HT-29 (cell line): ENCODE results near the gene OAS2. TPM values are rescaled to one million over a fixed set of nuclear protein-coding genes. Genes with fewer than 3 reads are reported as not detected.

Source experiments
- DNase-seq: peaks from one replicate; pipeline ENCODE4 v3.0.0-alpha.2; 2015; ENCODE audit warnings: low spot score
- total RNA-seq: library from RNA; depleted of rRNA; stranded (reverse); fragments of >200 nt; shearing (Covaris generic); gene quantifications from 2 replicates; pipeline ENCODE4 v1.2.3, GENCODE V29; 2014

OAS2 gene
- total RNA-seq, 1 experiment from 2014 or later, result 5.8 TPM

GRCh38 chr12:113019025-113019424 lies 40.7 kb downstream of the OAS2 start:
- DNase-seq, result no peak

- no peak for DNase-seq
Observed at GRCh38 chr12:113021500-113021899, 43.2 kb downstream of the OAS2 start.

GRCh38 chr12:113022563-113023297 lies 44.4 kb downstream of the OAS2 start:
- no peak for DNase-seq

GRCh38 chr12:113027726-113028125 lies 49.4 kb downstream of the OAS2 start:
- DNase-seq, result no peak

GRCh38 chr12:113030875-113031525 lies 52.7 kb downstream of the OAS2 start:
- DNase-seq, result peak; percentile 77

GRCh38 chr12:113039911-113040445 lies 61.7 kb downstream of the OAS2 start:
- DNase-seq, result no peak

GRCh38 chr12:113040722-113041171 lies 62.4 kb downstream of the OAS2 start:
- DNase-seq, result no peak

GRCh38 chr12:113041560-113041959 lies 63.2 kb downstream of the OAS2 start:
- DNase-seq, result no peak

GRCh38 chr12:113043240-113043639 lies 64.9 kb downstream of the OAS2 start:
- DNase-seq, result no peak

- DNase-seq, result no peak
Observed at GRCh38 chr12:113044516-113044915, 66.2 kb downstream of the OAS2 start.

- DNase-seq, result peak; percentile 72
Observed at GRCh38 chr12:113048716-113049127, 70.4 kb downstream of the OAS2 start.

GRCh38 chr12:113049976-113050742 lies 71.8 kb downstream of the OAS2 start:
- DNase-seq, result peak; percentile 45

- no peak for DNase-seq
Observed at GRCh38 chr12:113050795-113051194, 72.5 kb downstream of the OAS2 start.

GRCh38 chr12:113051759-113052158 lies 73.4 kb downstream of the OAS2 start:
- DNase-seq, result no peak

- DNase-seq, result no peak
Observed at GRCh38 chr12:113052326-113052725, 74.0 kb downstream of the OAS2 start.

GRCh38 chr12:113054948-113055486 lies 76.7 kb downstream of the OAS2 start:
- no peak for DNase-seq

- DNase-seq, result no peak
Observed at GRCh38 chr12:113055594-113056380, 77.5 kb downstream of the OAS2 start.

- DNase-seq, result no peak
Observed at GRCh38 chr12:113056381-113056630, 78.0 kb downstream of the OAS2 start.

GRCh38 chr12:113056631-113057488 lies 78.5 kb downstream of the OAS2 start, which contains the start of gene DTX1:
Gene DTX1 (plus strand): TSS chr12:113056730. CDS start chr12:113058193, 1,463 bp downstream.
- no peak for DNase-seq
